Stomach smooth muscle (tissue), 2 donors: ENCODE measurements around the gene AHNAK.

Experiments
- H3K27ac ChIP-seq: one replicate; pipeline ENCODE4 v1.7.0; 2013; ENCODE audit warnings: mild to moderate bottlenecking, low read length, inconsistent platforms
- H3K27me3 ChIP-seq, 2 donors: one replicate each; pipeline ENCODE4 v1.7.0; 2013; ENCODE audit warnings: low read length in 2 of 2; ENCODE audit not compliant: insufficient read depth in 2 of 2, control insufficient read depth in 1 of 2
- H3K36me3 ChIP-seq, 2 donors: one replicate each; pipeline ENCODE4 v1.7.0; 2013; ENCODE audit warnings: low read length in 2 of 2; ENCODE audit not compliant: control insufficient read depth in 2 of 2, insufficient read depth in 2 of 2
- H3K4me1 ChIP-seq: one replicate; pipeline ENCODE4 v1.7.0; 2013; ENCODE audit warnings: low read length; ENCODE audit not compliant: control insufficient read depth, insufficient read depth
- H3K4me3 ChIP-seq, 2 donors: one replicate each; pipeline ENCODE4 v1.7.0; 2013; ENCODE audit warnings: low read length in 2 of 2
- H3K9ac ChIP-seq, 2 donors: one replicate each; pipeline ENCODE4 v1.7.0; 2013; ENCODE audit warnings: low read length in 2 of 2, mild to moderate bottlenecking in 1 of 2
- H3K9me3 ChIP-seq, 2 donors: one replicate each; pipeline ENCODE4 v1.7.0; 2013; ENCODE audit warnings: low read length in 2 of 2; ENCODE audit not compliant: control insufficient read depth in 2 of 2
- donor health status: healthy.
- donor health status: Pancreatic carcinoma.

AHNAK gene

DNA sequence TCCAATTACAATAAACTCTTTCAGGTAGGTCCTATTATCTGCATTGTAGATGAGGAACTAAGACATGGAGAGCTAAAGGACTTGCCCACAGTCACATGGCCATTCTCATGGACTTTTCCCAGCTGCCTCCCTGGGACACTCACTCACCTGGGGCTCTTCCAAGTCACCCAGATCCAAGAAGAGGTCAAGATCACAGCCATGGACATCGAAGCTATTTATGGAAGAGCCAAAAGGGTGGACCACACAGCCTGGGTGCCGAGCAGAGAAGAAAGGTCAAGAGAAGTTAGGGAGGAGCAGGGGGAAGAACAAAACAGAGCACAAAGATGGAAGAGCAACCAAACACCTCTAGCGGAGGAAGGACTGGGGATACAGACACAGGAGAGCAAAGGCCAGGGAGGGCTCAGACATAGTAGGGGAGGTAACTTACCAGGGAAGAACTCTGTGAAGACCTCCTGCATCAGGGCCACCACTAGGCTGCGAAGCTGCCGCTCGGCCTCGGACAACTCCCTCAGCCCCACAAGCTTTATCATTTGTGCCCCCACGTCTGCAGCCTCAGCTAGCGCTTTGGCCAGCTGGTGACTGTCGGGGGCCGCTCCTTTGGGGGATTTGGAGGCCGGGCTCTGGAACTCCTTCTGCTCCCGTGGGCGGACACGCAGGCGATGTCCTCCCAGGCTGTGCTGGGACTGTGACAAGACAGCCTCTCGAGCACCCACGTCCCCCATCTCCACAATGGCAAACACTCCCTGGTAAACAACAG, 34.5 kb upstream of the AHNAK start:
- peaks cover 29 to 36% of the 10 kb centered on the region in 2 donors for H3K36me3 ChIP-seq

DNA sequence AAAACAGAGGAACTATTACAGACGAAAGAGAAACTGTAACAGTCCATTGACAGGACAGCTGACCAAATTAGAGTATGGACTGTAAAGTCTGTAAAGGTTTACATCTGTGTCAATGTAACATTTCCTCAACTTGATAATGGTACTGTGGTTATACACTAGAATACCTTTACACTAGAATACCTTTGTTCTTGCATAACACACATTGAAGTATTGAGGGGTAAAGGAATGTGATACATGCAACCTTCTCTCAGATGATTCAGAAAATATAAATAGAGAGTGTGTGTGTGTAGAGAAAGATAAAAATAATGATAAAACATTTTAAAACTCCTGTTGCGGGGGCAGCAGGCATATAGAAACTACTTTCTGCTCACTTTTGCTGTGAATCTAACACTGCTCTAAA, 32.6 kb upstream of the AHNAK start:
- Histone ChIP-seq H3K27ac (no peak overlapping the region), H3K36me3 (peaks cover 26 to 30% of the 10 kb centered on the region in 2 donors), H3K4me3 (no peak overlapping the region), H3K27me3 (no peaks in the 10 kb centered on the region), H3K4me1 (peaks cover 24% of the 10 kb centered on the region), H3K9me3 (no peaks in the 10 kb centered on the region), H3K9ac (no peak overlapping the region)

More for the DNA sequence above, 34.5 kb upstream of the AHNAK start:
- Histone ChIP-seq H3K9me3 (no peaks in the 10 kb centered on the region), H3K27ac (no peak overlapping the region), H3K9ac (peak overlapping the region in 1 of 2 donors; percentile 29), H3K4me3 (no peak overlapping the region), H3K4me1 (peaks cover 5% of the 10 kb centered on the region), H3K27me3 (no peaks in the 10 kb centered on the region)

DNA sequence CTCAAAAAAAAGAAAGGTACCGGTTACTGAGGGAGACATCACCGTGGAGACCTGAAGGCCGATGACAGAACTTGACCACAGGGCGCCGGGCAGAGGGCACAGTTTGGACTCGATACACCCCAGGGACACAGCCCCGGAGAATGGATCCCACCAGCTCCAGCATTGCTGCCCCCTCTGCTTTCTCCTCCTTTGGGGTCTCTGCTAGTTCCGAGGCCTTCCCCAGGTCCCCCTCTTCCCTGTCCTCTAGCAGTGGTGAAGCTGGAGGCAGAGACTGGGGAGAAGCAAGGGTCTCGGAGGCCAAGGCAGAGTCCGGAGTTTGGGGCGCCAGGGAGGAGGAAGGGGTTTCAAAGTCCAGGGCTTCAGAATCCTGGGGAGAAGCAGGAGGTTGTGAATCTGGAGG, 31.9 kb upstream of the AHNAK start:
- no peak overlapping the region for H3K4me3 ChIP-seq
- H3K9ac ChIP-seq, result no peak overlapping the region
- no peak overlapping the region for H3K27ac ChIP-seq
- H3K36me3 ChIP-seq, result peaks cover 23 to 27% of the 10 kb centered on the region in 2 donors
- peaks cover 25% of the 10 kb centered on the region for H3K4me1 ChIP-seq
- no peaks in the 10 kb centered on the region for H3K27me3 ChIP-seq
- no peaks in the 10 kb centered on the region for H3K9me3 ChIP-seq

DNA sequence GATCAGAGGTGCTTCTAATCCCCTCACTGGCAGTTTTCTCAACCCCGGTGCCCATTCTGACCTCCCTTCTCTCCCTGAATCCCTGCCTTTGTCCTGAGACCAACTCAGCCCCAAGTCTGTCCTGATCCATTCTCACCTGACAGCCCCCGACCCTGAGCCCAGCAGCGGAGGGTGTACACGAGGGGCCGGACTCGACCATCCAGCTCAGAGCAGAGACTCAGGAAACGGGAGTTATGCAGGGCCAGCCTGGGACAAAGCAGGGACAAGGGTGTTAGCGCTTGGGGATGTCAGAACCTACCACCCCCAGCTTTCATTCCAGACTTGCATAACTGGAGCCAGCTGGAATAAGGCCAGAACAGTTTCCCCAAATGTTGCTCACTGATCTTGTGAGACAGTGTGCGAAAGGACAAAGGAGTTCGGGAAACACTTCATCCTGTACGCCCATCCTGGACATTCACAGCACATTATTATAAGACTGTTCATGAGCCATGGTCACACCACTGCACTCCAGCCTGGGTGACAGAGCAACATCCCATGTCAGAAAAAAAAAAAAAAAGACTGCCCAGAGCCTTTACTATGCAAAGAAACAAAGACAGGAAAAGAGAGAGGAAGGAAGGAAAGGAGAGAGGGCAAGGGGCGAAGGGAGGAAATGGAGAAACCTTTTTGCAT, 30.6 kb upstream of the AHNAK start:
- no peaks in the 10 kb centered on the region for H3K27me3 ChIP-seq
- peaks cover 37% of the 10 kb centered on the region for H3K4me1 ChIP-seq
- H3K4me3 ChIP-seq, result no peak overlapping the region
- H3K9ac ChIP-seq, result peak overlapping the region in 1 of 2 donors; percentile 51
- H3K36me3 ChIP-seq, result peaks cover 22 to 26% of the 10 kb centered on the region in 2 donors
- peak overlapping the region; percentile 37 for H3K27ac ChIP-seq
- H3K9me3 ChIP-seq, result no peaks in the 10 kb centered on the region

DNA sequence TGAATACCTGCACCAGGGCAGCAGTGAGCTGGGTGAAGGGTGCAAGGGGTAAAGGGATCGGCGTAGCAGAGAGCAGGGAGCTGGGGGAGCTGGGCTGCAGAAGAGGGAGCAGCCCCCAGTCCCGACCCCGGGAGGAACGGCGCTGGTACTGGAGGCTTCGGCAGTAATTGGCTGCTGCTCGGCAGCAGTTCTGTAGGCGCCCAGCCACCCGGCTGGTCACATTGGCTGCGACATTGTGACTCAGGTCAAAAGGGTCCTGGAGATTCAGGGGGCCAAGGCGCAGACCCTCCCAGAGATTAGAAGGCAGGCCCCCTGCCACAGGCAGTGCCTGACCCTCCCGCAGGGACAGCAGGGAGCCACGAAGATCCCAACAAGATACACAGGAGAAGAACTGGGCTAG, 29.2 kb upstream of the AHNAK start:
- peak overlapping the region; percentile 91 for H3K27ac ChIP-seq
- no peak overlapping the region for H3K9ac ChIP-seq
- H3K4me1 ChIP-seq, result peaks cover 37% of the 10 kb centered on the region
- H3K4me3 ChIP-seq, result no peak overlapping the region
- H3K36me3 ChIP-seq, result peaks cover 22 to 28% of the 10 kb centered on the region in 2 donors
- no peaks in the 10 kb centered on the region for H3K27me3 ChIP-seq
- H3K9me3 ChIP-seq, result no peaks in the 10 kb centered on the region

DNA sequence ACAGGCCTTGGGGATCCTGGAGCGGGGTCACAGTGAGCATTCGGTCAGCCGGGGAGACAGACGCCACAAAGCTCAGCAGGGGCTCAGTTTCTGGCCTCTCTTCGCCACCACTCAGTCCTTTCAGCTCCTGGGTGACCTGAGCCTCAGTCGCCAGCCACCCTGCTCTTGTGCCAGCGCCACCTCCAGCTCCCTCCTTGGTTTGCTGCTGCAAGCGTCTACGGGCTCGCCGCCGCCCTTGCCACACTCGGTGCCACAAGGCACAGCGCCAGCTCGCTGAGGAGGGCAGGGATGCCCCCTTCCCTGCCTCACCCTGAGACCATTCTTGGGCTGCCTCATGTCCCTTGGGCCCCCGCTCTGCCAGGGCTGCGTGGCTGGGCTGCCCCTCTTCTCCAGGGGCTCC, 28.6 kb upstream of the AHNAK start:
- H3K27me3 ChIP-seq, result no peaks in the 10 kb centered on the region
- no peaks in the 10 kb centered on the region for H3K9me3 ChIP-seq
- H3K36me3 ChIP-seq, result peaks cover 27 to 31% of the 10 kb centered on the region in 2 donors
- peak overlapping the region; percentile 91 to 97 for H3K4me3 ChIP-seq
- H3K4me1 ChIP-seq, result peaks cover 37% of the 10 kb centered on the region
- H3K27ac ChIP-seq, result peak overlapping the region; percentile 91
- peak overlapping the region; percentile 89 to 95 for H3K9ac ChIP-seq

DNA sequence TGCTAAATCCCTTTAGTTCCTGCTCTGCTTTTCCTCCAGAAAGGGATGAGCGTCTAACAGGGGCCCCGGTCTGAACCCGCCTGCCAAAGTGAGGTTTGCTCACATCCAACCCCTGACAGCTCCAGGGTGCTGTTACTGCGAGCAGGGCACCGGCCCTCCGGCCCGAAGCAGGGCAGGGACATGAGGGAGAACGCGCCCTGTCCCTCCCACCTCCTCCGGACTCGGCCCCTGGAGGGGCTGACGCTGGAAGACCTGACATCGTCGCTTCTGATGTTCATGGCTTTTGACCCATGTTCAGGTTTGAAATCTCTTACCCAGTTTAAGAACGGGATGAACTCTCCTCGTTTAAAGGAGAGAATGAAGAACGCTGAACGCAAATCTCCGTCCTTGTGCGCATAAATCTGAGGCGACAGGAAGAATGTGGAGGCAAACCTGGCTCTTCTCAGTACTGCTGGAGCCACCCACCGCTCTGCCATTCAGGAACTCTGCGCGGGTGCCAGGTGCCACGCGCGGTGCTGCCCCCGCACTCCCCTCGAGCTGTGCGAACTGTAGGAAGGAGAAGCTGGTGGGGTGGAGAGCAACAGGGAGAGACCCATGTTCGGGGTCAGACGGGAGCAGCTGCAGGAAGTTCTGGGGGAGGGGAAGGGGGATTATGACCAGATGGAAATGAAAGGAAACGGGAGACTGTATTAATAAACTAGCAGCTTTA, 27.9 kb upstream of the AHNAK start:
- peaks cover 37% of the 10 kb centered on the region for H3K4me1 ChIP-seq
- H3K9ac ChIP-seq, result peak overlapping the region; percentile 89 to 95
- peaks cover 30 to 33% of the 10 kb centered on the region in 2 donors for H3K36me3 ChIP-seq

DNA sequence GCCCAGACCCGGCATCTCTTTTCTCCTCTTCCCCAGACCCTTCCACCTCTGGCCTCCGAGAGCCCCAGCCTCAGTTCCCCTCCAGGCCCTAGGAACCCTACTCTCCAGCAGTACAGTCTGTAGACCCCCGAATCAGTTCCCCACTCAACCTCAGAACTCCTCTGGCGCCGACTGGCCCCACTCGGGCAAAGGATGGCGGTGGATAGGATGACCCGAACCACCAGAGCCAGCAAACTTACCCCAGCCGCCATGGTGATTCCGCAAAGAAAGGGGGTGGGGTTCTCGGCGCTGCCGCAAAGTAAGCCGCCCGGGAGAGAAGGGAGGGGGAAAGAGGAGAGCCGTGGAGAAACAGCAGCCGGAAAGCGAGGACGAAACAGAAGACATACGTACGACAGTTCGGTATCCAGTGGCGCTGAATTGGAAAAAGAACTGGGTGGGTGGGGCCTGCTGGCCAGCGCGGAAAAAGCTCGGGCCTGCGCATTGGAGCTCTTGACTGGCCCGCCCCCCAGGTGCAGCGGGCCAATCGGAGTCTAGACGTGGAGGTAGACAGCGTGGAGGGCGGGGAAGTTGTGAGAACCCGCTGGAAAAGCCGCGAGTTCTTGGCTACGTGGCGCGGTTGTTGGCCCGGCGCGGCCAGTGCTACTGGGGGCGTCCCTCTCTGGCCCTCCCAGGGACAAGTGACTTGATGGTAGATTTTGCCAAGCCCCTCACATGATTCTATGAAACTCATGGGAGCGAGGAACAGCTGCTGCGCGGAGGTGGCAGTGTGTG, 27.2 kb upstream of the AHNAK start, which contains the start of gene EEF1G:
Gene EEF1G (minus strand): TSS at position 300 of the 771 bp plus-strand sequence. CDS start 49 bp downstream, at position 251.
- Histone ChIP-seq H3K36me3 (peaks cover 34 to 38% of the 10 kb centered on the region in 2 donors), H3K9ac (peak within 1 kb of the TSS; percentile 92 to 95), H3K27me3 (no peaks in the 10 kb centered on the region), H3K27ac (peak within 1 kb of the TSS; percentile 91), H3K4me3 (peak within 1 kb of the TSS; percentile 91 to 97), H3K4me1 (peaks cover 37% of the 10 kb centered on the region), H3K9me3 (no peaks in the 10 kb centered on the region)

More for the DNA sequence above, 27.9 kb upstream of the AHNAK start:
- H3K9me3 ChIP-seq, result no peaks in the 10 kb centered on the region
- H3K27ac ChIP-seq, result peak overlapping the region; percentile 91
- no peaks in the 10 kb centered on the region for H3K27me3 ChIP-seq
- H3K4me3 ChIP-seq, result peak overlapping the region; percentile 91 to 97

DNA sequence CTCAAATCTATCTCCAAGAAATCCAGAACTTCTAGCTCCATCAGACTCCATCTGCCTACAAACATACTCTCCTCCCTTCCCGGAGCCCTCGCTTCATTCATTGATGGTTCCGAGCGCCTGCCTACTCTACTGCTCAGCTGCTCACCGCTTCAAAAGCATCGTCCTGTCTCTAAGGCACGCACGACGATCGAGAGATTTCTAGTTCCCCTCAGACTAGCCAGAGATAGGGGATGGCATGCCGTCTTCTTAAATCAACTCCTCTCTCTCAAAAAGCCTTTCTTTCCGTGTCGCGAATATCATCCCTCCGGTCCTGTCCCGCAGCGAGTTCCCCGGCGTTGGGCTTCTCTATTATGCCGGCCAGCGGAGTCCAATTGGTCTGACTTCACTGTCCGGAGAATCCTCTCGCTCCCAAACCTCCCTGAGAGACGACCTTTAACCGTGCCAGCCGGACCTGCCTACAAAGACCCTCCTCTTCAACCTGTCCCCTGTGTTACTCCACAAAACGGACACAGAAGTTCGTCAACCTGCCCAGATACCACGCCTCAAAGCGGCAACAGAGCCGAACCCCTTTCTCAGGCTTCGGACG, 26.5 kb upstream of the AHNAK start:
- peak overlapping the region; percentile 72 to 92 for H3K9ac ChIP-seq
- H3K36me3 ChIP-seq, result peaks cover 32 to 33% of the 10 kb centered on the region in 2 donors
- peak overlapping the region; percentile 66 to 97 for H3K4me3 ChIP-seq
- H3K4me1 ChIP-seq, result peaks cover 37% of the 10 kb centered on the region
- no peaks in the 10 kb centered on the region for H3K9me3 ChIP-seq
- no peaks in the 10 kb centered on the region for H3K27me3 ChIP-seq
- peak overlapping the region; percentile 80 for H3K27ac ChIP-seq

DNA sequence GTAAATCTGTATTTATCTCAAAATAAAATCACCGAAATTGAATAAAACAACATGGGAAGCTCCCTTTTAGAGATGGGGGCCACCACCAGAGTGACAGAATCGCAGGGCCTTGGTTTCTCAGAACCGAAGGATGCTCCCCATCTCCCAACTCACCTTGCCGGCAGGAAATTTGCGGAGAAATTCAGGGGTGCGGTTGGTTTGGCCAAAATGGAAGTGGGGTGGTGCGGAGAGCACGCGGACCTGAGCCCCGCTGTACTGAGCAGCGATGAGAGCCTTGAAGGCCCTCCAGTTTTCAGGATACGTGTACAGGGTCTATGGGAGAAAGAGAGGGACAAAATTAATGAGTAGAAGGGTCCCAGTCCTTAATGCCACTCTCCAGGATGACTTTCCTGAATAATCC, 25.8 kb upstream of the AHNAK start:
- Histone ChIP-seq H3K4me1 (peaks cover 37% of the 10 kb centered on the region), H3K27ac (no peak overlapping the region), H3K4me3 (peak overlapping the region; percentile 66 to 97)

More for the DNA sequence above, 25.8 kb upstream of the AHNAK start:
- Histone ChIP-seq H3K9ac (peak overlapping the region; percentile 72 to 92), H3K27me3 (no peaks in the 10 kb centered on the region), H3K9me3 (no peaks in the 10 kb centered on the region), H3K36me3 (peaks cover 32% of the 10 kb centered on the region in 2 donors)
